Keratinocyte (primary cell): ENCODE data around the gene TMEM132E. TPM values are rescaled to one million over a fixed set of nuclear protein-coding genes. Genes with fewer than 3 reads are reported as not detected.

Experiments used
- DNase-seq: peaks from one replicate; pipeline ENCODE4 v3.0.0-alpha.2; 2011; ENCODE audit warnings: low read depth, missing footprints, low spot score
- FAIRE-seq: peaks from 2 replicates; lab custom pipeline; 2011; peaks lifted over from hg19 to GRCh38; lab: Jason Lieb, UNC
- H2AFZ ChIP-seq: 2 replicates; pipeline ENCODE4 v1.6.0; 2012; ENCODE audit warnings: low read length, control low read depth, inconsistent platforms; ENCODE audit not compliant: control insufficient read depth
- H3K27ac ChIP-seq: 2 replicates; pipeline ENCODE4 v1.5.1; 2011; ENCODE audit warnings: low read length; ENCODE audit not compliant: control insufficient read depth, insufficient read depth
- H3K27me3 ChIP-seq: 3 replicates; pipeline ENCODE4 v1.6.0; 2011; ENCODE audit warnings: low read length; ENCODE audit not compliant: control insufficient read depth, insufficient read depth; ENCODE audit errors: extremely low read depth
- H3K36me3 ChIP-seq, 2 experiments: 2 replicates in 1 of 2; 3 replicates in 1 of 2; pipeline ENCODE4 v1.5.1; 2011; ENCODE audit warnings: low read length in 2 of 2, mild to moderate bottlenecking in 1 of 2; ENCODE audit not compliant: control insufficient read depth in 2 of 2, insufficient read depth in 2 of 2; ENCODE audit errors: extremely low read depth in 1 of 2
- H3K4me1 ChIP-seq: 3 replicates; pipeline ENCODE4 v1.5.1; 2011; ENCODE audit warnings: low read length; ENCODE audit not compliant: control insufficient read depth, insufficient read depth; ENCODE audit errors: extremely low read depth
- H3K4me2 ChIP-seq: 3 replicates; pipeline ENCODE4 v1.6.0; 2011; ENCODE audit warnings: low read depth, low read length; ENCODE audit not compliant: control insufficient read depth, insufficient read depth; ENCODE audit errors: extremely low read depth
- H3K4me3 ChIP-seq, 3 experiments: fragments of 200-600 bp in 1 of 3; sonication (generic) in 1 of 3; 2 replicates in 2 of 3; 3 replicates in 1 of 3; pipeline ENCODE4 v1.5.1; 2011 to 2016; ENCODE audit warnings: low read length in 3 of 3, mild to moderate bottlenecking in 3 of 3, control low read depth in 2 of 3, inconsistent platforms in 1 of 3, low read depth in 1 of 3, mixed read lengths in 1 of 3, mixed run types in 1 of 3, moderate library complexity in 1 of 3; ENCODE audit not compliant: control insufficient read depth in 2 of 3, insufficient read depth in 2 of 3; ENCODE audit errors: extremely low read depth in 1 of 3
- H3K79me2 ChIP-seq: 2 replicates; pipeline ENCODE4 v1.6.0; 2012; ENCODE audit warnings: low read length; ENCODE audit not compliant: control insufficient read depth, insufficient read depth
- H3K9ac ChIP-seq: 3 replicates; pipeline ENCODE4 v1.6.0; 2011; ENCODE audit warnings: low read length; ENCODE audit not compliant: control insufficient read depth, insufficient read depth; ENCODE audit errors: extremely low read depth
- H3K9me1 ChIP-seq: 3 replicates; pipeline ENCODE4 v1.6.0; 2011; ENCODE audit warnings: low read length; ENCODE audit not compliant: control insufficient read depth, insufficient read depth; ENCODE audit errors: extremely low read depth
- H3K9me3 ChIP-seq: 2 replicates; pipeline ENCODE4 v1.5.1; 2012; ENCODE audit warnings: low read depth, low read length; ENCODE audit not compliant: control insufficient read depth
- H4K20me1 ChIP-seq: 3 replicates; pipeline ENCODE4 v1.6.0; 2011; ENCODE audit warnings: low read length; ENCODE audit not compliant: control insufficient read depth, insufficient read depth; ENCODE audit errors: extremely low read depth
- EZH2 ChIP-seq: IDR thresholded peaks from one replicate; pipeline ENCODE4 v1.6.1; 2012; ENCODE audit warnings: inconsistent platforms, mild to moderate bottlenecking, low read length, moderate library complexity
- dilution Hi-C: fragments of 300-500 bp; cut with MboI; formaldehyde crosslinking; loops from one replicate; pipeline ENCODE4 v1.7.0; 2020; ENCODE audit warnings: low sequenced_read_pairs; ENCODE audit not compliant: extremely low pct_ligation_motif_present
- polyA plus RNA-seq, 5 experiments: library from polyadenylated mRNA; depleted of rRNA in 3 of 5; stranded (reverse) in 3 of 5; stranded (forward) in 1 of 5; unstranded in 1 of 5; fragments of >200 nt; gene quantifications; 1 replicate in 1 of 5; 2 replicates in 3 of 5; 3 replicates in 1 of 5; pipeline versions ENCODE4 v1.2.1 to v1.2.3, GENCODE V29; 2011 to 2012; ENCODE audit warnings: missing spikeins in 2 of 5, low read depth in 1 of 5, low replicate concordance in 1 of 5
- TF ChIP-seq, protein P1 (sequence below), 3 experiments: IDR thresholded peaks in 1 of 3; conservative IDR thresholded peaks in 1 of 3; optimal IDR thresholded peaks in 1 of 3; 2 replicates in 2 of 3; 3 replicates in 1 of 3; pipeline versions ENCODE3 to v1.5.1; 2011; ENCODE audit warnings: low read length in 3 of 3, mild to moderate bottlenecking in 3 of 3, moderate library complexity in 2 of 3, control low read depth in 1 of 3, inconsistent platforms in 1 of 3; ENCODE audit not compliant: insufficient read depth in 2 of 3; ENCODE audit errors: extremely low read depth in 1 of 3

Gene TMEM132E
- polyA plus RNA-seq, 1 donor (not counting 4 experiments of a cell fraction or from before 2014, with no cell fraction given): not detected

DNA sequence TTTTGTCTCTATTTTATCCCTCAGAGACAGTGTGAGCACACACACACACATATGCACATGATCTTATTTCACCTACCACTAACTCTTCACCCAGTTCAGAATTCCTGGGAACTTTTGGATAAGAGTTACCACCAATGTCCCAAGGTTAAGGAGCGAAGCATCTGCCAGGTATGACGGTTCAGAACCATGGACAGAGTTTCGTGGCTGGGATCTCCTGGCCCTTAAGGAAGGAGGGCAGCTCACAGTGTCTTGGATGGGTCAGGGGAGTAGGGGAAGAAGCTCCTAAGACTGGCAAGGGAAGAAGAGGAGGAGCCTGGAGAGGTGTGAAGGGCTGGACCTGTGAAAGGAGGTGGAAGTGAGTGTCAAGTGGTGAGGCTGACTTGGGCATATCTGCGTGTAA is 23.0 kb upstream of the TMEM132E start:
- Histone ChIP-seq H4K20me1 (no peaks in the 10 kb centered on the region), H3K9me3 (no peaks in the 10 kb centered on the region), H2AFZ (no peak overlapping the region), H3K27me3 (peaks cover 1% of the 10 kb centered on the region), H3K9me1 (no peaks in the 10 kb centered on the region), H3K36me3 (no peaks in the 10 kb centered on the region), H3K79me2 (no peaks in the 10 kb centered on the region), H3K9ac (no peak overlapping the region), H3K4me2 (no peak overlapping the region), H3K4me3 (no peak overlapping the region), H3K27ac (no peak overlapping the region), H3K4me1 (no peaks in the 10 kb centered on the region)
- peak; percentile 1 for DNase-seq
- TF ChIP-seq, protein P1, sequence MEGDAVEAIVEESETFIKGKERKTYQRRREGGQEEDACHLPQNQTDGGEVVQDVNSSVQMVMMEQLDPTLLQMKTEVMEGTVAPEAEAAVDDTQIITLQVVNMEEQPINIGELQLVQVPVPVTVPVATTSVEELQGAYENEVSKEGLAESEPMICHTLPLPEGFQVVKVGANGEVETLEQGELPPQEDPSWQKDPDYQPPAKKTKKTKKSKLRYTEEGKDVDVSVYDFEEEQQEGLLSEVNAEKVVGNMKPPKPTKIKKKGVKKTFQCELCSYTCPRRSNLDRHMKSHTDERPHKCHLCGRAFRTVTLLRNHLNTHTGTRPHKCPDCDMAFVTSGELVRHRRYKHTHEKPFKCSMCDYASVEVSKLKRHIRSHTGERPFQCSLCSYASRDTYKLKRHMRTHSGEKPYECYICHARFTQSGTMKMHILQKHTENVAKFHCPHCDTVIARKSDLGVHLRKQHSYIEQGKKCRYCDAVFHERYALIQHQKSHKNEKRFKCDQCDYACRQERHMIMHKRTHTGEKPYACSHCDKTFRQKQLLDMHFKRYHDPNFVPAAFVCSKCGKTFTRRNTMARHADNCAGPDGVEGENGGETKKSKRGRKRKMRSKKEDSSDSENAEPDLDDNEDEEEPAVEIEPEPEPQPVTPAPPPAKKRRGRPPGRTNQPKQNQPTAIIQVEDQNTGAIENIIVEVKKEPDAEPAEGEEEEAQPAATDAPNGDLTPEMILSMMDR (optimal IDR thresholded peaks at IDR 0.05 in 1 of 3, IDR thresholded peaks at IDR 0.05 in 1 of 3, conservative IDR thresholded peaks at IDR 0.05 in 1 of 3; ENCODE audit: extremely low read depth in 1 of 3, insufficient read depth in 2 of 3, low read length in 3 of 3): no peak
- no peak for TF ChIP-seq EZH2
- no peak for FAIRE-seq
- dilution Hi-C loops: no loop called here

DNA sequence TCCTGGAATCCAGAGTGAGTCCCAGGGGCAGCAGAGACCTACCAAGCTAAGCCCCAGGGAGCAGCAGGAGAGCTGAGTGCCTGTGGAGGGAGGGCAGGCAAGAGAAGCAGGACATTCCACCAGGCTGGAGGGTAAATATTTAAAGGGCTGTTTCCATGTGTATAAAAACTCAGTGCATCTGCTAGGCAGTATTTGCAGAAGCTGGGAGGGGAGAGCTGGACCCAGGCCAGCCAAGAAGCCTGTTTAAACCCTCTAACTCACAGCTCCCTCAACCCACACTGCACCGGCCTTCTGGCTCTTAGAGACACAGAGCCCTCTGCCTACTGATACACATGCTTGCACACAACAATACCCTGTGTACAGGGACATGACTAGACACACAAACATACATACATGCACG is 22.5 kb upstream of the TMEM132E start:
- no peak overlapping the region for H2AFZ ChIP-seq
- dilution Hi-C loops: no loop called here
- DNase-seq: no peak
- no peaks in the 10 kb centered on the region for H3K36me3 ChIP-seq
- H3K27me3 ChIP-seq: no peaks in the 10 kb centered on the region
- H3K9ac ChIP-seq: no peak overlapping the region
- no peaks in the 10 kb centered on the region for H3K79me2 ChIP-seq
- no peaks in the 10 kb centered on the region for H3K4me1 ChIP-seq
- H3K4me2 ChIP-seq: no peak overlapping the region
- no peaks in the 10 kb centered on the region for H3K9me3 ChIP-seq
- TF ChIP-seq, protein P1 (optimal IDR thresholded peaks at IDR 0.05 in 1 of 3, IDR thresholded peaks at IDR 0.05 in 1 of 3, conservative IDR thresholded peaks at IDR 0.05 in 1 of 3; ENCODE audit: extremely low read depth in 1 of 3, insufficient read depth in 2 of 3, low read length in 3 of 3): no peak
- TF ChIP-seq EZH2: no peak
- no peak overlapping the region for H3K27ac ChIP-seq
- no peak overlapping the region for H3K4me3 ChIP-seq
- H4K20me1 ChIP-seq: no peaks in the 10 kb centered on the region
- no peaks in the 10 kb centered on the region for H3K9me1 ChIP-seq
- FAIRE-seq: no peak
